Peyer's patch (tissue), 4 donors: ENCODE data around the gene SSH2. TPM values are rescaled to one million over a fixed set of nuclear protein-coding genes. Genes with fewer than 3 reads are reported as not detected.
"Not testable (repeated sequence)": the region's sequence is repeated elsewhere in the genome, so short reads cannot be mapped to it uniquely, and the experiment has no call there.

Experiments used
- DNase-seq, 3 donors: peaks; one replicate each; pipeline ENCODE4 v3.0.0-alpha.2; 2017 to 2019
- H3K27ac ChIP-seq, 4 donors: fragments of 200-600 bp; sonication (generic); one replicate each; pipeline ENCODE4 v1.5.1; 2016 to 2019
- H3K27me3 ChIP-seq, 2 donors: fragments of 200-600 bp; sonication (generic); one replicate each; pipeline ENCODE4 v1.5.1; 2019
- H3K36me3 ChIP-seq, 3 donors: fragments of 200-600 bp; sonication (generic); one replicate each; pipeline ENCODE4 v1.5.1; 2016 to 2019
- H3K4me1 ChIP-seq, 4 donors: fragments of 200-600 bp; sonication (generic); one replicate each; pipeline ENCODE4 v1.5.1; 2016 to 2019
- H3K4me3 ChIP-seq, 4 donors: fragments of 200-600 bp; sonication (generic); 1 replicate in 3 of 4; 2 replicates in 1 of 4; pipeline ENCODE4 v1.5.1; 2016 to 2019; ENCODE audit warnings: mild to moderate bottlenecking in 1 of 4
- H3K9me3 ChIP-seq, 4 donors: fragments of 200-600 bp; sonication (generic); one replicate each; pipeline ENCODE4 v1.5.1; 2016 to 2019; ENCODE audit warnings: mild to moderate bottlenecking in 1 of 4
- POLR2A ChIP-seq, 2 donors: fragments of 450-650 bp; IDR thresholded peaks; one replicate each; pipeline ENCODE4 v1.5.1; 2017; ENCODE audit warnings: antibody characterized with exemption in 2 of 2, mild to moderate bottlenecking in 2 of 2, moderate library complexity in 2 of 2
- total RNA-seq, 4 donors: library from RNA; depleted of rRNA; stranded (reverse); fragments of >200 nt; gene quantifications; one replicate each; pipeline ENCODE4 v1.1.0, GENCODE V29; 2016
- TF ChIP-seq, protein P1 (sequence below), 6 experiments: fragments of 450-650 bp in 4 of 6; fragments of 200-600 bp in 2 of 6; sonication (generic) in 1 of 6; IDR thresholded peaks; one replicate each; pipeline ENCODE4 v1.5.1; 2017 to 2019; ENCODE audit warnings: antibody characterized with exemption in 6 of 6, mild to moderate bottlenecking in 3 of 6, moderate library complexity in 1 of 6

The SSH2 gene
- total RNA-seq, 4 donors from 2014 or later = 45.4 to 139 (median 58.2) TPM

- DNase-seq = no peak
- TF ChIP-seq, protein P1, sequence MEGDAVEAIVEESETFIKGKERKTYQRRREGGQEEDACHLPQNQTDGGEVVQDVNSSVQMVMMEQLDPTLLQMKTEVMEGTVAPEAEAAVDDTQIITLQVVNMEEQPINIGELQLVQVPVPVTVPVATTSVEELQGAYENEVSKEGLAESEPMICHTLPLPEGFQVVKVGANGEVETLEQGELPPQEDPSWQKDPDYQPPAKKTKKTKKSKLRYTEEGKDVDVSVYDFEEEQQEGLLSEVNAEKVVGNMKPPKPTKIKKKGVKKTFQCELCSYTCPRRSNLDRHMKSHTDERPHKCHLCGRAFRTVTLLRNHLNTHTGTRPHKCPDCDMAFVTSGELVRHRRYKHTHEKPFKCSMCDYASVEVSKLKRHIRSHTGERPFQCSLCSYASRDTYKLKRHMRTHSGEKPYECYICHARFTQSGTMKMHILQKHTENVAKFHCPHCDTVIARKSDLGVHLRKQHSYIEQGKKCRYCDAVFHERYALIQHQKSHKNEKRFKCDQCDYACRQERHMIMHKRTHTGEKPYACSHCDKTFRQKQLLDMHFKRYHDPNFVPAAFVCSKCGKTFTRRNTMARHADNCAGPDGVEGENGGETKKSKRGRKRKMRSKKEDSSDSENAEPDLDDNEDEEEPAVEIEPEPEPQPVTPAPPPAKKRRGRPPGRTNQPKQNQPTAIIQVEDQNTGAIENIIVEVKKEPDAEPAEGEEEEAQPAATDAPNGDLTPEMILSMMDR (IDR thresholded peaks at IDR 0.05) = no peak
- TF ChIP-seq POLR2A (IDR thresholded peaks at IDR 0.05) = no peak
- H3K9me3 ChIP-seq = no peaks in the 10 kb centered on the region
- no peak overlapping the region for H3K4me3 ChIP-seq
- H3K4me1 ChIP-seq = peaks cover 0 to 32% (median 3%) of the 10 kb centered on the region in 4 donors
- H3K27ac ChIP-seq = peak overlapping the region; percentile 19 to 86 (median 42)
- H3K36me3 ChIP-seq = no peaks in the 10 kb centered on the region
- H3K27me3 ChIP-seq = no peaks in the 10 kb centered on the region
Observed at GRCh38 chr17:29726715-29727252, 203.2 kb downstream of the SSH2 start.

DNA sequence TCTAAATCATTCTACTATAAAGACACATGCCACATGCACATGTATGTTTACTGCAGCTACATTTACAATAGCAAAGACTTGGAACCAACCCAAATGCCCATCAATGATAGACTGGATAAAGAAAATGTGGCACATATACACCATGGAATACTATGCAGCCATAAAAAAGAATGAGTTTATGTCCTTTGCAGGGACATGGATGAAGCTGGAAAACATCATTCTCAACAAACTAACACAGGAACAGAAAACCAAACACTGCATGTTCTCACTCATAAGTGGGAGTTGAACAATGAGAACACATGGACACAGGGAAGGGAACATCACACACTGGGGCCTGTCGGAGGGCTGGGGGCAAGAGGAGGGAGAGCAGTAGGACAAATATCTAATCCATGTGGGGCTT, 204.6 kb downstream of the SSH2 start:
- not testable (repeated sequence) for H3K4me3 ChIP-seq, DNase-seq, H3K9me3 ChIP-seq, H3K27me3 ChIP-seq, H3K36me3 ChIP-seq
- Histone ChIP-seq H3K4me1 (peaks cover 0 to 46% (median 5%) of the 10 kb centered on the region in 4 donors), H3K27ac (peak overlapping the region in 1 of 4 donors; percentile 86)

GRCh38 chr17:29723278-29724047, 206.6 kb downstream of the SSH2 start:
- Histone ChIP-seq H3K36me3 (no peaks in the 10 kb centered on the region), H3K27ac (peak overlapping the region; percentile 74 to 90 (median 82)), H3K4me1 (peaks cover 0 to 53% (median 6%) of the 10 kb centered on the region in 4 donors), H3K9me3 (no peaks in the 10 kb centered on the region), H3K4me3 (peak overlapping the region in 1 of 4 donors; percentile 27), H3K27me3 (no peaks in the 10 kb centered on the region)
- DNase-seq = peak in 2 of 3 donors; percentile 48 to 58
- no peak for TF ChIP-seq POLR2A (IDR thresholded peaks at IDR 0.05)
- TF ChIP-seq, protein P1 (IDR thresholded peaks at IDR 0.05) = no peak

- Histone ChIP-seq H3K4me1 (peaks cover 0 to 53% (median 6%) of the 10 kb centered on the region in 4 donors), H3K27me3 (no peaks in the 10 kb centered on the region), H3K27ac (peak overlapping the region; percentile 74 to 90 (median 82)), H3K9me3 (no peaks in the 10 kb centered on the region), H3K36me3 (no peaks in the 10 kb centered on the region), H3K4me3 (peak overlapping the region in 1 of 4 donors; percentile 27)
- TF ChIP-seq, protein P1 (IDR thresholded peaks at IDR 0.05) = no peak
- TF ChIP-seq POLR2A (IDR thresholded peaks at IDR 0.05) = no peak
- DNase-seq = peak in 2 of 3 donors; percentile 83 to 87
Observed at GRCh38 chr17:29722411-29723198, 207.4 kb downstream of the SSH2 start.

DNA sequence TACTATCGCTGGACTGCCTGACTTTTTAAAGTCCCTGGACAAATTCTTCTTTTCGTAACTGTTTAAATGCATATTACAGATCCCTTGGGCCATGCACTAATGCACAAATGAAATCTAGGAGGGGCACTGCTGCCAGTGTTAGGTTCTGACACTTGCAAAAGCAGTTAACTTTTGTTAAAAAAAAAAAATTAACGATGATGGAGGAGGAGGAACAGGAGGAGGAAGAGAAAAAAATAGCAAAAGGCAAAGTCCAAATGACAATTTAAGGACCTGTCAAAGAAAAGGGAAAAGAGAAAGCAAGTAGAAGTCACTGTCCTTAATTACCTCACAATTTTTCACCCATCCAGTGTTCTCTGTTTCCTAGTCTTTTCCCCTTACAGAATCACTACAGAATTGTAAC, 209.5 kb downstream of the SSH2 start:
- H3K27me3 ChIP-seq = no peaks in the 10 kb centered on the region
- peaks cover 0 to 47% (median 6%) of the 10 kb centered on the region in 4 donors for H3K4me1 ChIP-seq
- no peaks in the 10 kb centered on the region for H3K36me3 ChIP-seq
- no peak overlapping the region for H3K4me3 ChIP-seq
- H3K27ac ChIP-seq = peak overlapping the region in 2 of 4 donors; percentile 86 to 90
- no peak for DNase-seq
- TF ChIP-seq, protein P1 (IDR thresholded peaks at IDR 0.05) = no peak
- H3K9me3 ChIP-seq = no peaks in the 10 kb centered on the region
